Ishikawa (cell line): Measurements from ENCODE around the gene PROC.

Source experiments
- CEBPB ChIP-seq: IDR thresholded peaks from 2 replicates; pipeline ENCODE4 v1.6.1; 2012
- CREB1 ChIP-seq: IDR thresholded peaks from 2 replicates; pipeline ENCODE4 v1.6.1; 2012; ENCODE audit warnings: low read depth
- EGR1 ChIP-seq: IDR thresholded peaks from 2 replicates; pipeline ENCODE4 v1.6.1; 2012
- EP300 ChIP-seq: IDR thresholded peaks from 2 replicates; pipeline ENCODE4 v1.6.1; 2012; ENCODE audit warnings: borderline replicate concordance
- FOXM1 ChIP-seq: IDR thresholded peaks from 2 replicates; pipeline ENCODE4 v1.6.1; 2012; ENCODE audit warnings: low read depth, borderline replicate concordance
- NFIC ChIP-seq: IDR thresholded peaks from 2 replicates; pipeline ENCODE4 v1.6.1; 2012
- RAD21 ChIP-seq: IDR thresholded peaks from 2 replicates; pipeline ENCODE4 v1.6.1; 2012; ENCODE audit warnings: low read depth
- TAF1 ChIP-seq: IDR thresholded peaks from 2 replicates; pipeline ENCODE4 v1.6.1; 2012; ENCODE audit warnings: low read depth, mild to moderate bottlenecking
- TCF12 ChIP-seq: IDR thresholded peaks from 2 replicates; pipeline ENCODE4 v1.6.1; 2012; ENCODE audit warnings: low read depth
- TEAD4 ChIP-seq: IDR thresholded peaks from 2 replicates; pipeline ENCODE4 v1.6.1; 2012
- YY1 ChIP-seq: IDR thresholded peaks from 2 replicates; pipeline ENCODE4 v1.6.1; 2012; ENCODE audit warnings: low read depth
- ZBTB7A ChIP-seq: IDR thresholded peaks from 2 replicates; pipeline ENCODE4 v1.6.1; 2012; ENCODE audit warnings: low read depth
- TF ChIP-seq, protein P1 (sequence below): IDR thresholded peaks from 2 replicates; pipeline ENCODE4 v1.6.1; 2012; ENCODE audit warnings: low read depth, mild to moderate bottlenecking
- TF ChIP-seq, protein P2 (sequence below): IDR thresholded peaks from 2 replicates; pipeline ENCODE4 v1.6.1; 2012
- TF ChIP-seq, protein P3 (sequence below): IDR thresholded peaks from 2 replicates; pipeline ENCODE4 v1.6.1; 2012

PROC gene

DNA sequence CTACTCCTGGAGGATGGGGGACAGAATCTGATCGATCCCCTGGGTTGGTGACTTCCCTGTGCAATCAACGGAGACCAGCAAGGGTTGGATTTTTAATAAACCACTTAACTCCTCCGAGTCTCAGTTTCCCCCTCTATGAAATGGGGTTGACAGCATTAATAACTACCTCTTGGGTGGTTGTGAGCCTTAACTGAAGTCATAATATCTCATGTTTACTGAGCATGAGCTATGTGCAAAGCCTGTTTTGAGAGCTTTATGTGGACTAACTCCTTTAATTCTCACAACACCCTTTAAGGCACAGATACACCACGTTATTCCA is 844 bp downstream of the PROC start:
- no peak for TF ChIP-seq FOXM1
- no peak for TF ChIP-seq NFIC
- TF ChIP-seq, protein P1, sequence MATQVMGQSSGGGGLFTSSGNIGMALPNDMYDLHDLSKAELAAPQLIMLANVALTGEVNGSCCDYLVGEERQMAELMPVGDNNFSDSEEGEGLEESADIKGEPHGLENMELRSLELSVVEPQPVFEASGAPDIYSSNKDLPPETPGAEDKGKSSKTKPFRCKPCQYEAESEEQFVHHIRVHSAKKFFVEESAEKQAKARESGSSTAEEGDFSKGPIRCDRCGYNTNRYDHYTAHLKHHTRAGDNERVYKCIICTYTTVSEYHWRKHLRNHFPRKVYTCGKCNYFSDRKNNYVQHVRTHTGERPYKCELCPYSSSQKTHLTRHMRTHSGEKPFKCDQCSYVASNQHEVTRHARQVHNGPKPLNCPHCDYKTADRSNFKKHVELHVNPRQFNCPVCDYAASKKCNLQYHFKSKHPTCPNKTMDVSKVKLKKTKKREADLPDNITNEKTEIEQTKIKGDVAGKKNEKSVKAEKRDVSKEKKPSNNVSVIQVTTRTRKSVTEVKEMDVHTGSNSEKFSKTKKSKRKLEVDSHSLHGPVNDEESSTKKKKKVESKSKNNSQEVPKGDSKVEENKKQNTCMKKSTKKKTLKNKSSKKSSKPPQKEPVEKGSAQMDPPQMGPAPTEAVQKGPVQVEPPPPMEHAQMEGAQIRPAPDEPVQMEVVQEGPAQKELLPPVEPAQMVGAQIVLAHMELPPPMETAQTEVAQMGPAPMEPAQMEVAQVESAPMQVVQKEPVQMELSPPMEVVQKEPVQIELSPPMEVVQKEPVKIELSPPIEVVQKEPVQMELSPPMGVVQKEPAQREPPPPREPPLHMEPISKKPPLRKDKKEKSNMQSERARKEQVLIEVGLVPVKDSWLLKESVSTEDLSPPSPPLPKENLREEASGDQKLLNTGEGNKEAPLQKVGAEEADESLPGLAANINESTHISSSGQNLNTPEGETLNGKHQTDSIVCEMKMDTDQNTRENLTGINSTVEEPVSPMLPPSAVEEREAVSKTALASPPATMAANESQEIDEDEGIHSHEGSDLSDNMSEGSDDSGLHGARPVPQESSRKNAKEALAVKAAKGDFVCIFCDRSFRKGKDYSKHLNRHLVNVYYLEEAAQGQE, result no peak
- TF ChIP-seq ZBTB7A, result no peak
- TF ChIP-seq, protein P2, sequence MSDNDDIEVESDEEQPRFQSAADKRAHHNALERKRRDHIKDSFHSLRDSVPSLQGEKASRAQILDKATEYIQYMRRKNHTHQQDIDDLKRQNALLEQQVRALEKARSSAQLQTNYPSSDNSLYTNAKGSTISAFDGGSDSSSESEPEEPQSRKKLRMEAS, result no peak
- TF ChIP-seq TEAD4, result no peak

DNA sequence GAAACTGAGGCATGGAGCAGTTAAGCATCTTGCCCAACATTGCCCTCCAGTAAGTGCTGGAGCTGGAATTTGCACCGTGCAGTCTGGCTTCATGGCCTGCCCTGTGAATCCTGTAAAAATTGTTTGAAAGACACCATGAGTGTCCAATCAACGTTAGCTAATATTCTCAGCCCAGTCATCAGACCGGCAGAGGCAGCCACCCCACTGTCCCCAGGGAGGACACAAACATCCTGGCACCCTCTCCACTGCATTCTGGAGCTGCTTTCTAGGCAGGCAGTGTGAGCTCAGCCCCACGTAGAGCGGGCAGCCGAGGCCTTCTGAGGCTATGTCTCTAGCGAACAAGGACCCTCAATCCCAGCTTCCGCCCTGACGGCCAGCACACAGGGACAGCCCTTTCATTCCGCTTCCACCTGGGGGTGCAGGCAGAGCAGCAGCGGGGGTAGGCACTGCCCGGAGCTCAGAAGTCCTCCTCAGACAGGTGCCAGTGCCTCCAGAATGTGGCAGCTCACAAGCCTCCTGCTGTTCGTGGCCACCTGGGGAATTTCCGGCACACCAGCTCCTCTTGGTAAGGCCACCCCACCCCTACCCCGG is 1.3 kb downstream of the PROC start:
- TF ChIP-seq FOXM1, result no peak
- no peak for TF ChIP-seq RAD21
- no peak for TF ChIP-seq CEBPB
- TF ChIP-seq TAF1, result no peak
- TF ChIP-seq, protein P1, result no peak
- no peak for TF ChIP-seq NFIC
- TF ChIP-seq EP300, result no peak
- TF ChIP-seq TEAD4, result no peak
- TF ChIP-seq, protein P2, result no peak
- TF ChIP-seq CREB1, result no peak
- no peak for TF ChIP-seq ZBTB7A
- no peak for TF ChIP-seq YY1
- TF ChIP-seq, protein P3, sequence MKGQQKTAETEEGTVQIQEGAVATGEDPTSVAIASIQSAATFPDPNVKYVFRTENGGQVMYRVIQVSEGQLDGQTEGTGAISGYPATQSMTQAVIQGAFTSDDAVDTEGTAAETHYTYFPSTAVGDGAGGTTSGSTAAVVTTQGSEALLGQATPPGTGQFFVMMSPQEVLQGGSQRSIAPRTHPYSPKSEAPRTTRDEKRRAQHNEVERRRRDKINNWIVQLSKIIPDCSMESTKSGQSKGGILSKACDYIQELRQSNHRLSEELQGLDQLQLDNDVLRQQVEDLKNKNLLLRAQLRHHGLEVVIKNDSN, result no peak
- TF ChIP-seq TCF12, result no peak
- no peak for TF ChIP-seq EGR1

DNA sequence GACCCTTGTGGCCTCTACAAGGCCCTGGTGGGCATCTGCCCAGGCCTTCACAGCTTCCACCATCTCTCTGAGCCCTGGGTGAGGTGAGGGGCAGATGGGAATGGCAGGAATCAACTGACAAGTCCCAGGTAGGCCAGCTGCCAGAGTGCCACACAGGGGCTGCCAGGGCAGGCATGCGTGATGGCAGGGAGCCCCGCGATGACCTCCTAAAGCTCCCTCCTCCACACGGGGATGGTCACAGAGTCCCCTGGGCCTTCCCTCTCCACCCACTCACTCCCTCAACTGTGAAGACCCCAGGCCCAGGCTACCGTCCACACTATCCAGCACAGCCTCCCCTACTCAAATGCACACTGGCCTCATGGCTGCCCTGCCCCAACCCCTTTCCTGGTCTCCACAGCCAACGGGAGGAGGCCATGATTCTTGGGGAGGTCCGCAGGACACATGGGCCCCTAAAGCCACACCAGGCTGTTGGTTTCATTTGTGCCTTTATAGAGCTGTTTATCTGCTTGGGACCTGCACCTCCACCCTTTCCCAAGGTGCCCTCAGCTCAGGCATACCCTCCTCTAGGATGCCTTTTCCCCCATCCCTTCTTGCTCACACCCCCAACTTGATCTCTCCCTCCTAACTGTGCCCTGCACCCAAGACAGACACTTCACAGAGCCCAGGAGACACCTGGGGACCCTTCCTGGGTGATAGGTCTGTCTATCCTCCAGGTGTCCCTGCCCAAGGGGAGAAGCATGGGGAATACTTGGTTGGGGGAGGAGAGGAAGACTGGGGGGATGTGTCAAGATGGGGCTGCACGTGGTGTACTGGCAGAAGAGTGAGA is 2.0 kb downstream of the PROC start:
- TF ChIP-seq, protein P1, result no peak
- no peak for TF ChIP-seq ZBTB7A

DNA sequence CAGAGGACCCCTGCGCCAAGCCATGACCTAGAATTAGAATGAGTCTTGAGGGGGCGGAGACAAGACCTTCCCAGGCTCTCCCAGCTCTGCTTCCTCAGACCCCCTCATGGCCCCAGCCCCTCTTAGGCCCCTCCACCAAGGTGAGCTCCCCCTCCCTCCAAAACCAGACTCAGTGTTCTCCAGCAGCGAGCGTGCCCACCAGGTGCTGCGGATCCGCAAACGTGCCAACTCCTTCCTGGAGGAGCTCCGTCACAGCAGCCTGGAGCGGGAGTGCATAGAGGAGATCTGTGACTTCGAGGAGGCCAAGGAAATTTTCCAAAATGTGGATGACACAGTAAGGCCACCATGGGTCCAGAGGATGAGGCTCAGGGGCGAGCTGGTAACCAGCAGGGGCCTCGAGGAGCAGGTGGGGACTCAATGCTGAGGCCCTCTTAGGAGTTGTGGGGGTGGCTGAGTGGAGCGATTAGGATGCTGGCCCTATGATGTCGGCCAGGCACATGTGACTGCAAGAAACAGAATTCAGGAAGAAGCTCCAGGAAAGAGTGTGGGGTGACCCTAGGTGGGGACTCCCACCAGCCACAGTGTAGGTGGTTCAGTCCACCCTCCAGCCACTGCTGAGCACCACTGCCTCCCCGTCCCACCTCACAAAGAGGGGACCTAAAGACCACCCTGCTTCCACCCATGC is 3.0 kb downstream of the PROC start:
- TF ChIP-seq, protein P3, result no peak
- peak; percentile 5; the same call in 1 of the 2 replicates for TF ChIP-seq ZBTB7A
- TF ChIP-seq YY1, result no peak
- no peak for TF ChIP-seq FOXM1
